NB4 (cell line): ENCODE results near the gene NUMA1.
A peak's percentile ranks its signal among the peaks of the same experiment; 100 is the strongest.

ENCODE experiments used
- DNase-seq: peaks from one replicate; pipeline ENCODE4 v3.0.0; 2010; ENCODE audit warnings: low read depth
- H3K4me3 ChIP-seq: one replicate; pipeline ENCODE4 v1.5.1; 2011; ENCODE audit warnings: mild to moderate bottlenecking, low read depth, low read length, moderate library complexity
- CTCF ChIP-seq: IDR thresholded peaks from one replicate; pipeline ENCODE4 v1.5.1; 2012; ENCODE audit warnings: low read depth, low read length
- MAX ChIP-seq: IDR thresholded peaks from 2 replicates; pipeline ENCODE4 v1.6.1; 2011; ENCODE audit warnings: low read depth, low read length
- MYC ChIP-seq: IDR thresholded peaks from 2 replicates; pipeline ENCODE4 v1.6.1; 2011; ENCODE audit warnings: low read depth, low read length
- POLR2A ChIP-seq: IDR thresholded peaks from 2 replicates; pipeline ENCODE4 v1.6.1; 2011; ENCODE audit warnings: mild to moderate bottlenecking; ENCODE audit not compliant: insufficient read length; ENCODE audit errors: extremely low read depth

Gene NUMA1

GRCh38 chr11:72123117-72123653 lies 42.8 kb upstream of the NUMA1 start:
- DNase-seq: no peak
- no peak for TF ChIP-seq CTCF
- no peak overlapping the region for H3K4me3 ChIP-seq

DNA sequence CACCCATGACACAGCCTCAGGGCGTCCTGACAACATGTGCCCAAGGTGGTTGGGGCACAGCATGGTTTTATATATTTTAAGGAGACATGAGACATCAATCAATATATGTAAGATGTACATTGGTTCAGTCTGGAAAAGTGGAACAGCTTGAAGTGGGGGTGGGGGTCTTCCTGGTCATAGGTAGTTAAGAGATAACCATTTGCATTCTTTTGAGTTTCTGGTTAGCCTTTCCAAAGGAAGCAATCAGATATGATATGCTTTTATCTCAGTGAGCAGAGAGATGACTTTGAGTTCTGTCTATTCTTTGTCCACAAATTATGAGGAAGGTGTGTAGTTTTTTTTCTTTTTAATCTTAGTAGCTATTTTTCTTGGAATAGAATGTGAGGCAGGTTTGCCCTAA lies 42.3 kb upstream of the NUMA1 start:
- TF ChIP-seq CTCF: no peak
- TF ChIP-seq MAX: no peak
- TF ChIP-seq POLR2A: no peak
- no peak for TF ChIP-seq MYC
- no peak for DNase-seq
- H3K4me3 ChIP-seq: no peak overlapping the region

GRCh38 chr11:72120930-72121329 lies 40.6 kb upstream of the NUMA1 start:
- TF ChIP-seq POLR2A: no peak
- no peak for TF ChIP-seq MAX
- TF ChIP-seq MYC: no peak
- TF ChIP-seq CTCF: no peak
- no peak for DNase-seq
- H3K4me3 ChIP-seq: no peak overlapping the region

GRCh38 chr11:72119198-72119597 lies 38.9 kb upstream of the NUMA1 start:
- TF ChIP-seq CTCF: no peak
- TF ChIP-seq MYC: peak; percentile 25; the same call in 1 of the 2 replicates
- H3K4me3 ChIP-seq: no peak overlapping the region
- peak; percentile 66 for DNase-seq

DNA sequence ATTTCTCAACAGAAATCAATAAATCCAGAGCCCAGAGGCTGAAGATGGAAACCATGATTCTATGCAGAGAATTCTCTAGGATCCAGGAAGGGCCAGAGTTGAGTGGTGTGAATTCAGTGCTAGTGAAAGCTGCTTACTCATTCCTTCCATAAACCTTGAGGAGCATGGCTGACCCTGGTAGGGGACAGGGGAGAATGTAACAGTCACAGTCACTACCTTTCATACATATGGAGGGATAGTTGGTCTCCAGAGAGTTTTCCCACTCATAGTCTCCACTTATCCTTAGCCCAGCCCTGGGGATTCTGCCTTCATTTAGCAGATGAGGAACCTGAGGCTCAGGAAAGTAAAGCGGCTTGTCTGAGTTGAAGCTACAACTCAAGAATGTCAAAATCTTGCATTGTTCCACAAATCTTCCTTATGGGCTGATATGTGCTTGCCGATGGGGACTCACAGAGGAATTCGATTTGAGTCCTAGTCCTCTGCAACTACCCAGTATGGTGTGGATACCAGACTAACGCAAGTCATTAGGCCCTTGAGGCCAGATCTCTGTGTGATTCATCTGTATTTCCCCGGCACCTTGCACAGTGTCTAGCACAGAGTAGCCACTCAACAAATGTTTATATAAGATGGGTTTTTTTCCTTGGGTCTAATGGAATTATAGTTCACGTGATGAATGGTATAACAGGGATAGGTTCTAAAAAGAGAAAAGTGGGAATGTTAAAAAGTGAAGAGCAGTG lies 35.8 kb upstream of the NUMA1 start:
- no peak for TF ChIP-seq POLR2A
- no peak for TF ChIP-seq CTCF
- DNase-seq: no peak

DNA sequence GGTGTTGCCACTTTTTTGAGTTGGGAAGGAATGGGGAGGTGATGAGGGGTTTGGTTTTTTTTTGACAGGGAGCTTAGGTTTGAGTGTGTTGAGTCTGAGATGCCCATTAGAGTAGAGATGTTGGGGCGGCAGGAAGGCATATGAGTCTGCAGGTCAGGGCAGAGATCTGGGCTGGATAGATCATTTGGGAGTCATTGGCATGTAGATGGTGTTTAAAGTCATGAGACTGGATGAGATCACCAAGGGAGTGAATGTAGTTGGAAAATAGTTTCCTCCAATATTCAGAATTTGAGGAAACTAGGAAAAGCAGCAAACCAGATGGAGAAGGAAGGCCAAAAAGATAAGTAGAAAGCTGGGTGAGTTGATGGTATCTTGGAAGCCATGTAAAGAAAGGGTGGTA lies 34.2 kb upstream of the NUMA1 start:
- TF ChIP-seq MAX (no peak), MYC (no peak), POLR2A (no peak), CTCF (no peak)
- no peak overlapping the region for H3K4me3 ChIP-seq
- DNase-seq: no peak

More for the DNA sequence above, 35.8 kb upstream of the NUMA1 start:
- no peak overlapping the region for H3K4me3 ChIP-seq
